Thyroid gland (tissue), 4 donors: ENCODE results near the gene PRELID1.

Source experiments
- POLR2A ChIP-seq, 2 donors: fragments of 450-650 bp; IDR thresholded peaks; one replicate each; pipeline ENCODE4 v1.6.1; 2017; ENCODE audit warnings: antibody characterized with exemption in 2 of 2, mild to moderate bottlenecking in 2 of 2, moderate library complexity in 1 of 2
- TF ChIP-seq, protein P1 (sequence below), 6 experiments: fragments of 200-600 bp in 3 of 6; fragments of 450-650 bp in 3 of 6; sonication (generic) in 3 of 6; IDR thresholded peaks; one replicate each; pipeline ENCODE4 v1.5.1; 2016 to 2019; ENCODE audit warnings: antibody characterized with exemption in 6 of 6, mild to moderate bottlenecking in 2 of 6, inconsistent platforms in 1 of 6, moderate library complexity in 1 of 6

DNA sequence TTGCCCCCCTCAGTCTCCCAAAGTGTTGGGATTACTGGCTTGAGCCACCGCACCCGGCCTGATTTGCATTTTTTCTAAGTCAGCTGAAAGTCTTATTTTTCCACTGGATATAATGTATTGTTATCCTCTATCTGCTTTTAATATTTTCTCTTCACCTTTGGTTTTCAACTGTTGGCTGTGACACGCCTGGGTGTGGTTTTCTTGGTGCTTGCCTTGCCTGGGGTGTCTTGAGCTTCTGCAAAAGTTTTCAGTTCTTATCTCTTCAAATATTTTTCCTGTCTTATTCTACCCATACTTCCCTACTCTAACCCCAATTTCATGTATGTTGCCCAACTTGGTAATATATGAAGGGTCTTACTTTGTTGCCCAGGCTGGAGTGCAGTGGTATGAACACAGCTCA, 12.4 kb downstream of the PRELID1 start:
- TF ChIP-seq, protein P1, sequence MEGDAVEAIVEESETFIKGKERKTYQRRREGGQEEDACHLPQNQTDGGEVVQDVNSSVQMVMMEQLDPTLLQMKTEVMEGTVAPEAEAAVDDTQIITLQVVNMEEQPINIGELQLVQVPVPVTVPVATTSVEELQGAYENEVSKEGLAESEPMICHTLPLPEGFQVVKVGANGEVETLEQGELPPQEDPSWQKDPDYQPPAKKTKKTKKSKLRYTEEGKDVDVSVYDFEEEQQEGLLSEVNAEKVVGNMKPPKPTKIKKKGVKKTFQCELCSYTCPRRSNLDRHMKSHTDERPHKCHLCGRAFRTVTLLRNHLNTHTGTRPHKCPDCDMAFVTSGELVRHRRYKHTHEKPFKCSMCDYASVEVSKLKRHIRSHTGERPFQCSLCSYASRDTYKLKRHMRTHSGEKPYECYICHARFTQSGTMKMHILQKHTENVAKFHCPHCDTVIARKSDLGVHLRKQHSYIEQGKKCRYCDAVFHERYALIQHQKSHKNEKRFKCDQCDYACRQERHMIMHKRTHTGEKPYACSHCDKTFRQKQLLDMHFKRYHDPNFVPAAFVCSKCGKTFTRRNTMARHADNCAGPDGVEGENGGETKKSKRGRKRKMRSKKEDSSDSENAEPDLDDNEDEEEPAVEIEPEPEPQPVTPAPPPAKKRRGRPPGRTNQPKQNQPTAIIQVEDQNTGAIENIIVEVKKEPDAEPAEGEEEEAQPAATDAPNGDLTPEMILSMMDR (IDR thresholded peaks at IDR 0.05): no peak
- no peak for TF ChIP-seq POLR2A (IDR thresholded peaks at IDR 0.05)
